Measurements from ENCODE around the gene MBNL1.

GRCh38 chr3:152396867-152397266 lies 128.1 kb downstream of the MBNL1 start:
- TF ChIP-seq POLR2A (IDR thresholded peaks at IDR 0.05; ENCODE audit: low read depth, low read length) (no peak), POLR2AphosphoS5 (IDR thresholded peaks at IDR 0.05; ENCODE audit: low read depth, low read length) (no peak), SPI1 (IDR thresholded peaks at IDR 0.05; ENCODE audit: low read depth, low read length) (no peak), TAF1 (IDR thresholded peaks at IDR 0.05; ENCODE audit: low read depth, low read length) (no peak), POU2F2 (IDR thresholded peaks at IDR 0.05; ENCODE audit: low read depth, low read length) (no peak), PAX5 (IDR thresholded peaks at IDR 0.05; ENCODE audit: insufficient read depth, low read length, severe bottlenecking) (no peak)

Measured in GM12891 (cell line).